ENCODE measurements around the gene BBOX1.

DNA sequence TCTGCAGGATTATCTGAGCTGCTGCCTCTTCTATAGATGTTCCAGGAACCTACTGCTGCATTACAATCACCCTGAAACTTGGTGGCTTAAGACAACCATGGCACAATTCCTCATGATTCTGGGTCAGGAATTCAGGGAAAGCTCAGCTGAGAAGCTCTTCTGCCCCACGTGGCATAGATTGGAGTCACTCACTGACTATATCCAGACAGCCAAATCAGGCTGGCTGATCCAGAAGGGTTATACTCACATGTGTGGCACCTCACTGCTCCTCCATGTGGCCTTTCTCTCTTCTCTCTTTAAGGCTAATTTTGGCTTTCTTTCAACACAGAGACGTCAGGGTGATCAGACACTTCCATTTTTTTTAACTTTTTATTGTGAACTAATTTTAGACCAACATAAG is 125.5 kb downstream of the BBOX1 start:
- TF ChIP-seq, protein P1, sequence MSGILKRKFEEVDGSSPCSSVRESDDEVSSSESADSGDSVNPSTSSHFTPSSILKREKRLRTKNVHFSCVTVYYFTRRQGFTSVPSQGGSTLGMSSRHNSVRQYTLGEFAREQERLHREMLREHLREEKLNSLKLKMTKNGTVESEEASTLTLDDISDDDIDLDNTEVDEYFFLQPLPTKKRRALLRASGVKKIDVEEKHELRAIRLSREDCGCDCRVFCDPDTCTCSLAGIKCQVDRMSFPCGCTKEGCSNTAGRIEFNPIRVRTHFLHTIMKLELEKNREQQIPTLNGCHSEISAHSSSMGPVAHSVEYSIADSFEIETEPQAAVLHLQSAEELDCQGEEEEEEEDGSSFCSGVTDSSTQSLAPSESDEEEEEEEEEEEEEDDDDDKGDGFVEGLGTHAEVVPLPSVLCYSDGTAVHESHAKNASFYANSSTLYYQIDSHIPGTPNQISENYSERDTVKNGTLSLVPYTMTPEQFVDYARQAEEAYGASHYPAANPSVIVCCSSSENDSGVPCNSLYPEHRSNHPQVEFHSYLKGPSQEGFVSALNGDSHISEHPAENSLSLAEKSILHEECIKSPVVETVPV (CRISPR knock-in tag; IDR thresholded peaks at IDR 0.05), result no peak
- TF ChIP-seq ZNF565 (CRISPR knock-in tag; conservative IDR thresholded peaks at IDR 0.05; ENCODE audit: low read depth), result no peak
- no peak for TF ChIP-seq PPARA (CRISPR knock-in tag; IDR thresholded peaks at IDR 0.05; ENCODE audit: borderline replicate concordance)
- TF ChIP-seq, protein P2, sequence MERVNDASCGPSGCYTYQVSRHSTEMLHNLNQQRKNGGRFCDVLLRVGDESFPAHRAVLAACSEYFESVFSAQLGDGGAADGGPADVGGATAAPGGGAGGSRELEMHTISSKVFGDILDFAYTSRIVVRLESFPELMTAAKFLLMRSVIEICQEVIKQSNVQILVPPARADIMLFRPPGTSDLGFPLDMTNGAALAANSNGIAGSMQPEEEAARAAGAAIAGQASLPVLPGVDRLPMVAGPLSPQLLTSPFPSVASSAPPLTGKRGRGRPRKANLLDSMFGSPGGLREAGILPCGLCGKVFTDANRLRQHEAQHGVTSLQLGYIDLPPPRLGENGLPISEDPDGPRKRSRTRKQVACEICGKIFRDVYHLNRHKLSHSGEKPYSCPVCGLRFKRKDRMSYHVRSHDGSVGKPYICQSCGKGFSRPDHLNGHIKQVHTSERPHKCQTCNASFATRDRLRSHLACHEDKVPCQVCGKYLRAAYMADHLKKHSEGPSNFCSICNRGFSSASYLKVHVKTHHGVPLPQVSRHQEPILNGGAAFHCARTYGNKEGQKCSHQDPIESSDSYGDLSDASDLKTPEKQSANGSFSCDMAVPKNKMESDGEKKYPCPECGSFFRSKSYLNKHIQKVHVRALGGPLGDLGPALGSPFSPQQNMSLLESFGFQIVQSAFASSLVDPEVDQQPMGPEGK (CRISPR knock-in tag; IDR thresholded peaks at IDR 0.05; ENCODE audit: borderline replicate concordance), result no peak
